Astrocyte (in vitro differentiated cells and primary cell): ENCODE data around the gene UNG. TPM values are rescaled to one million over a fixed set of nuclear protein-coding genes. Genes with fewer than 3 reads are reported as not detected.

ENCODE experiments used
- DNase-seq: peaks from one replicate; pipeline ENCODE4 v3.0.0-alpha.2; 2010; ENCODE audit warnings: low read depth
- FAIRE-seq: peaks from 2 replicates; lab custom pipeline; 2011; peaks lifted over from hg19 to GRCh38; lab: Jason Lieb, UNC
- H2AFZ ChIP-seq: 2 replicates; pipeline ENCODE4 v1.6.0; 2012; ENCODE audit warnings: low read depth, low read length, inconsistent platforms
- H3K27ac ChIP-seq: 2 replicates; pipeline ENCODE4 v1.5.1; 2011; ENCODE audit warnings: low read depth, low read length, inconsistent platforms
- H3K27me3 ChIP-seq: 2 replicates; pipeline ENCODE4 v1.6.0; 2011; ENCODE audit warnings: low read length, inconsistent platforms; ENCODE audit not compliant: insufficient read depth
- H3K36me3 ChIP-seq: 2 replicates; pipeline ENCODE4 v1.5.1; 2011; ENCODE audit warnings: low read length, inconsistent platforms; ENCODE audit not compliant: insufficient read depth
- H3K4me1 ChIP-seq: 2 replicates; pipeline ENCODE4 v1.5.1; 2011; ENCODE audit warnings: low read length, inconsistent platforms; ENCODE audit not compliant: insufficient read depth
- H3K4me2 ChIP-seq: 2 replicates; pipeline ENCODE4 v1.6.0; 2012; ENCODE audit warnings: low read length, inconsistent platforms
- H3K4me3 ChIP-seq: 2 replicates; pipeline ENCODE4 v1.5.1; 2011; ENCODE audit warnings: low read depth, mild to moderate bottlenecking, low read length, inconsistent platforms; ENCODE audit not compliant: insufficient read depth
- H3K79me2 ChIP-seq: 2 replicates; pipeline ENCODE4 v1.6.0; 2012; ENCODE audit warnings: mild to moderate bottlenecking, low read length, inconsistent platforms; ENCODE audit not compliant: insufficient read depth
- H3K9ac ChIP-seq: 2 replicates; pipeline ENCODE4 v1.6.0; 2012; ENCODE audit warnings: mild to moderate bottlenecking, low read length, inconsistent platforms
- H3K9me3 ChIP-seq: 2 replicates; pipeline ENCODE4 v1.5.1; 2012; ENCODE audit warnings: low read depth, mild to moderate bottlenecking, low read length, inconsistent platforms; ENCODE audit not compliant: insufficient read depth
- H4K20me1 ChIP-seq: 2 replicates; pipeline ENCODE4 v1.6.0; 2012; ENCODE audit warnings: low read length, inconsistent platforms; ENCODE audit not compliant: insufficient read depth
- H3K27ac Mint-ChIP-seq: one replicate; pipeline ENCODE4 v1.8.0; 2021; ENCODE audit warnings: mild to moderate bottlenecking, mixed read lengths; ENCODE audit not compliant: unreplicated experiment
- H3K27me3 Mint-ChIP-seq: one replicate; pipeline ENCODE4 v1.8.0; 2021; ENCODE audit warnings: low read depth, mixed read lengths; ENCODE audit not compliant: unreplicated experiment
- H3K36me3 Mint-ChIP-seq: one replicate; pipeline ENCODE4 v1.8.0; 2021; ENCODE audit warnings: low read depth, mixed read lengths; ENCODE audit not compliant: unreplicated experiment
- H3K4me1 Mint-ChIP-seq: one replicate; pipeline ENCODE4 v1.8.0; 2021; ENCODE audit warnings: low read depth, mixed read lengths; ENCODE audit not compliant: unreplicated experiment
- H3K4me3 Mint-ChIP-seq: one replicate; pipeline ENCODE4 v1.8.0; 2021; ENCODE audit warnings: mild to moderate bottlenecking, moderate library complexity, mixed read lengths; ENCODE audit not compliant: unreplicated experiment
- H3K9me3 Mint-ChIP-seq: one replicate; pipeline ENCODE4 v1.8.0; 2021; ENCODE audit warnings: mild to moderate bottlenecking, mixed read lengths; ENCODE audit not compliant: unreplicated experiment
- EZH2 ChIP-seq: IDR thresholded peaks from 2 replicates; pipeline ENCODE4 v1.6.1; 2012; ENCODE audit warnings: mild to moderate bottlenecking, low read length, inconsistent platforms; ENCODE audit not compliant: insufficient read depth
- total RNA-seq: library from RNA; stranded (reverse); gene quantifications from 2 replicates; pipeline ENCODE4 v1.2.1, GENCODE V29; 2021
- TF ChIP-seq, protein P1 (sequence below): IDR thresholded peaks from 2 replicates; pipeline ENCODE4 v1.5.1; 2011; ENCODE audit warnings: low read depth, mild to moderate bottlenecking, inconsistent platforms, low read length, moderate library complexity; ENCODE audit not compliant: insufficient read depth

Gene UNG
- total RNA-seq, 1 donor from 2014 or later: 21.9 TPM

DNA sequence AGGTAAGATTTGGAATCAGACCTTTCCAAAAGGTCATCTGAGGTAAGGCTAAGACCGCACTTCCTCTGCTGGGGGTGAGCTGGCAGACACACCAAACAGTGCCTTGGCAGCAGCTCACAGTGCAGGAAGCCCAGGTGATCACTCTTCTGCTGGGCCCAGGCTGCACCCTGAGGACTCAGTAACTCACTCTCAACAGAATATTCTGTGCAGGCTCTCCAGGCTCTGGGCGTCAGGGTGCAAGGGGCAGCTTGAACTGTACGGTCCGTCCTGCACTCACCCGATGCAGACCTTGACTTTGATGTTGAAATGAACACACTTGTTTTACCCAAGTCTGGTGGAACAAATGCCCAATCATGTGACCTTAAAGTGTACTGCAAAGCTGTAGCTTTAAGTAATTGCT is 10.1 kb upstream of the UNG start:
- H3K79me2 ChIP-seq: peaks cover 19% of the 10 kb centered on the region
- FAIRE-seq (no peak), DNase-seq (no peak)
- Mint-ChIP-seq H3K27ac (no peak overlapping the region), H3K4me1 (peaks cover 4% of the 10 kb centered on the region), H3K27me3 (no peaks in the 10 kb centered on the region), H3K36me3 (peaks cover 17% of the 10 kb centered on the region), H3K9me3 (peaks cover 5% of the 10 kb centered on the region), H3K4me3 (no peak overlapping the region)
- TF ChIP-seq, protein P1, sequence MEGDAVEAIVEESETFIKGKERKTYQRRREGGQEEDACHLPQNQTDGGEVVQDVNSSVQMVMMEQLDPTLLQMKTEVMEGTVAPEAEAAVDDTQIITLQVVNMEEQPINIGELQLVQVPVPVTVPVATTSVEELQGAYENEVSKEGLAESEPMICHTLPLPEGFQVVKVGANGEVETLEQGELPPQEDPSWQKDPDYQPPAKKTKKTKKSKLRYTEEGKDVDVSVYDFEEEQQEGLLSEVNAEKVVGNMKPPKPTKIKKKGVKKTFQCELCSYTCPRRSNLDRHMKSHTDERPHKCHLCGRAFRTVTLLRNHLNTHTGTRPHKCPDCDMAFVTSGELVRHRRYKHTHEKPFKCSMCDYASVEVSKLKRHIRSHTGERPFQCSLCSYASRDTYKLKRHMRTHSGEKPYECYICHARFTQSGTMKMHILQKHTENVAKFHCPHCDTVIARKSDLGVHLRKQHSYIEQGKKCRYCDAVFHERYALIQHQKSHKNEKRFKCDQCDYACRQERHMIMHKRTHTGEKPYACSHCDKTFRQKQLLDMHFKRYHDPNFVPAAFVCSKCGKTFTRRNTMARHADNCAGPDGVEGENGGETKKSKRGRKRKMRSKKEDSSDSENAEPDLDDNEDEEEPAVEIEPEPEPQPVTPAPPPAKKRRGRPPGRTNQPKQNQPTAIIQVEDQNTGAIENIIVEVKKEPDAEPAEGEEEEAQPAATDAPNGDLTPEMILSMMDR: no peak
- no peak for TF ChIP-seq EZH2
- H3K9ac ChIP-seq: no peak overlapping the region
- no peak overlapping the region for H3K27ac ChIP-seq
- peaks cover 6% of the 10 kb centered on the region for H3K4me1 ChIP-seq
- H3K36me3 ChIP-seq: peaks cover 27% of the 10 kb centered on the region
- no peak overlapping the region for H3K4me2 ChIP-seq
- no peak overlapping the region for H2AFZ ChIP-seq
- no peaks in the 10 kb centered on the region for H4K20me1 ChIP-seq
- no peaks in the 10 kb centered on the region for H3K9me3 ChIP-seq
- no peaks in the 10 kb centered on the region for H3K27me3 ChIP-seq
- no peak overlapping the region for H3K4me3 ChIP-seq

DNA sequence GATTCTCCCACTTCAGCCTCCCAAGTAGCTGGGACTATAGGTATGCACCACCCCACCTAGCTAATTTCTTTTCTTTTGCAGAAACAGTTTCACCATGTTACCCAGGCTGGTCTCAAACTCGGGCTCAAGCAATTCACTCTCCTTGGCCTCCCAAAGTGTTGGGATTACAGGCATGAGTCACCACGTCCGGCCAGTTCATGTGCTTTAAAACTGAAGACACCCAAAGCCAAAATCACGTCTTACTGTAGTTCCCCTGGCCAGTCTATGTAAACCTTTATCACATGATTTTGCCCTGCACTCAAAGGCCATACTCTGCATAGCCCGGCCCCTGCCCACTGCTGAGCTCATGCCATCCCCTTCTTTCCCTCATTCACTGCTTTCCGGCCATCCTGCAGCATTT is 8.6 kb upstream of the UNG start:
- TF ChIP-seq, protein P1: no peak
- TF ChIP-seq EZH2: no peak
- Histone ChIP-seq H4K20me1 (no peaks in the 10 kb centered on the region), H3K9me3 (no peaks in the 10 kb centered on the region), H3K4me2 (no peak overlapping the region), H3K79me2 (peaks cover 28% of the 10 kb centered on the region), H3K4me3 (no peak overlapping the region), H3K27ac (no peak overlapping the region), H3K4me1 (peaks cover 16% of the 10 kb centered on the region), H3K36me3 (peaks cover 27% of the 10 kb centered on the region), H3K27me3 (no peaks in the 10 kb centered on the region), H2AFZ (no peak overlapping the region), H3K9ac (no peak overlapping the region)
- no peak overlapping the region for H3K4me3 Mint-ChIP-seq
- peaks cover 6% of the 10 kb centered on the region for H3K4me1 Mint-ChIP-seq
- H3K27me3 Mint-ChIP-seq: no peaks in the 10 kb centered on the region
- FAIRE-seq (no peak), DNase-seq (no peak)
- peaks cover 6% of the 10 kb centered on the region for H3K9me3 Mint-ChIP-seq
- peaks cover 10% of the 10 kb centered on the region for H3K36me3 Mint-ChIP-seq
- no peak overlapping the region for H3K27ac Mint-ChIP-seq

DNA sequence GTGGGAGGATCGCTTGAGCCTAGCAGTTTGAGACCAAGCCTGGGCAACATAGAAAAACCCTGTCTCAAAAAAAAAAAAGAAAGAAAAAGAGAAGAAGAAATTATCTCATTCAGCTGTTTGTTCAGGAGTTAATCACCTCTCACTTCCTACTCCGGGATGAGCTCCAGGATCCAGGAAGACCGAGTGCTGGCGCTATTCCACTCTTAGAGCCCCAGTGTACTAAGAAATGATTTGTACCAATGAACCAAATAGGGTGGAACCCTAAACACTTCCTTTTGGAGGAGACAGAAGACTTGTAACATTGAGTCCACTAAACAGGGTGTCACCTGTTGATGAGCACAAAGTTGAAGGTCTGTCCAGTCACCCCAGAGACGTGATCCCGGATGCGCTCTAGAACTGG is 7.7 kb upstream of the UNG start:
- Histone ChIP-seq H4K20me1 (no peaks in the 10 kb centered on the region), H3K4me3 (no peak overlapping the region), H3K36me3 (peaks cover 23% of the 10 kb centered on the region), H3K4me2 (no peak overlapping the region), H2AFZ (no peak overlapping the region), H3K79me2 (peaks cover 28% of the 10 kb centered on the region), H3K27me3 (no peaks in the 10 kb centered on the region), H3K9me3 (no peaks in the 10 kb centered on the region), H3K4me1 (peaks cover 16% of the 10 kb centered on the region), H3K9ac (no peak overlapping the region), H3K27ac (no peak overlapping the region)
- H3K27me3 Mint-ChIP-seq: no peaks in the 10 kb centered on the region
- H3K4me1 Mint-ChIP-seq: peaks cover 6% of the 10 kb centered on the region
- no peak overlapping the region for H3K27ac Mint-ChIP-seq
- peaks cover 10% of the 10 kb centered on the region for H3K36me3 Mint-ChIP-seq
- no peak for TF ChIP-seq EZH2
- TF ChIP-seq, protein P1: no peak
- peaks cover 6% of the 10 kb centered on the region for H3K9me3 Mint-ChIP-seq
- DNase-seq: no peak
- no peak for FAIRE-seq
- no peak overlapping the region for H3K4me3 Mint-ChIP-seq
